Measurements from ENCODE around the gene CRIP2. TPM values are rescaled to one million over a fixed set of nuclear protein-coding genes. Genes with fewer than 3 reads are reported as not detected.

The CRIP2 gene
- total RNA-seq, 1 experiment from 2014 or later: 1.5 TPM

- Mint-ChIP-seq H3K4me3 (ENCODE audit: unreplicated experiment) (no peak overlapping the region), H3K4me1 (ENCODE audit: low read depth, unreplicated experiment) (no peaks in the 10 kb centered on the region), H3K36me3 (ENCODE audit: insufficient read depth, unreplicated experiment) (peaks cover 51% of the 10 kb centered on the region), H3K27me3 (ENCODE audit: insufficient read depth, unreplicated experiment) (no peaks in the 10 kb centered on the region), H3K27ac (ENCODE audit: unreplicated experiment) (no peak overlapping the region), H3K9me3 (ENCODE audit: unreplicated experiment) (no peaks in the 10 kb centered on the region)
- no peak for TF ChIP-seq CTCF (IDR thresholded peaks at IDR 0.05; ENCODE audit: insufficient read depth in 1 of 2, low read depth in 1 of 2, low read length in 1 of 2, severe bottlenecking in 1 of 2, unreplicated experiment in 1 of 2)
- Histone ChIP-seq H3K4me1 (no peaks in the 10 kb centered on the region), H3K27me3 (replicated peaks; ENCODE audit: control insufficient read depth, insufficient read depth, low read length) (no peaks in the 10 kb centered on the region), H3K36me3 (ENCODE audit: control insufficient read depth, insufficient read depth, low read length) (peaks cover 3% of the 10 kb centered on the region), H3K4me3 (ENCODE audit: low read depth, low read length) (no peak overlapping the region), H3K9me3 (no peaks in the 10 kb centered on the region)
- BruUV-seq (replicated peaks): no TSS peak
- ChIA-PET CTCF (no interaction called here), POLR2A (no interaction called here)
- no peak for DNase-seq
- intact Hi-C loops (cut with micrococcal nuclease; ENCODE audit: unreplicated experiment): no loop called here
Measured at GRCh38 chr14:105453847-105454246, 20.8 kb upstream of the CRIP2 start.

- POLR2A ChIA-PET: no interaction called here
- Mint-ChIP-seq H3K4me3 (ENCODE audit: unreplicated experiment) (no peak overlapping the region), H3K36me3 (ENCODE audit: insufficient read depth, unreplicated experiment) (peaks cover 51% of the 10 kb centered on the region), H3K9me3 (ENCODE audit: unreplicated experiment) (no peaks in the 10 kb centered on the region), H3K27me3 (ENCODE audit: insufficient read depth, unreplicated experiment) (no peaks in the 10 kb centered on the region), H3K4me1 (ENCODE audit: low read depth, unreplicated experiment) (no peaks in the 10 kb centered on the region), H3K27ac (ENCODE audit: unreplicated experiment) (no peak overlapping the region)
- BruUV-seq (replicated peaks): no TSS peak
- no peaks in the 10 kb centered on the region for H3K9me3 ChIP-seq
- peaks cover 3% of the 10 kb centered on the region for H3K36me3 ChIP-seq (ENCODE audit: control insufficient read depth, insufficient read depth, low read length)
- no peaks in the 10 kb centered on the region for H3K27me3 ChIP-seq (replicated peaks; ENCODE audit: control insufficient read depth, insufficient read depth, low read length)
- CTCF ChIA-PET: no interaction called here
- TF ChIP-seq CTCF (IDR thresholded peaks at IDR 0.05; ENCODE audit: insufficient read depth in 1 of 2, low read depth in 1 of 2, low read length in 1 of 2, severe bottlenecking in 1 of 2, unreplicated experiment in 1 of 2): no peak
- no peak overlapping the region for H3K4me3 ChIP-seq (ENCODE audit: low read depth, low read length)
- no peak for DNase-seq
- intact Hi-C loops (cut with micrococcal nuclease; ENCODE audit: unreplicated experiment): no loop called here
- no peaks in the 10 kb centered on the region for H3K4me1 ChIP-seq
Measured at GRCh38 chr14:105455086-105455640, 19.5 kb upstream of the CRIP2 start.

DNA sequence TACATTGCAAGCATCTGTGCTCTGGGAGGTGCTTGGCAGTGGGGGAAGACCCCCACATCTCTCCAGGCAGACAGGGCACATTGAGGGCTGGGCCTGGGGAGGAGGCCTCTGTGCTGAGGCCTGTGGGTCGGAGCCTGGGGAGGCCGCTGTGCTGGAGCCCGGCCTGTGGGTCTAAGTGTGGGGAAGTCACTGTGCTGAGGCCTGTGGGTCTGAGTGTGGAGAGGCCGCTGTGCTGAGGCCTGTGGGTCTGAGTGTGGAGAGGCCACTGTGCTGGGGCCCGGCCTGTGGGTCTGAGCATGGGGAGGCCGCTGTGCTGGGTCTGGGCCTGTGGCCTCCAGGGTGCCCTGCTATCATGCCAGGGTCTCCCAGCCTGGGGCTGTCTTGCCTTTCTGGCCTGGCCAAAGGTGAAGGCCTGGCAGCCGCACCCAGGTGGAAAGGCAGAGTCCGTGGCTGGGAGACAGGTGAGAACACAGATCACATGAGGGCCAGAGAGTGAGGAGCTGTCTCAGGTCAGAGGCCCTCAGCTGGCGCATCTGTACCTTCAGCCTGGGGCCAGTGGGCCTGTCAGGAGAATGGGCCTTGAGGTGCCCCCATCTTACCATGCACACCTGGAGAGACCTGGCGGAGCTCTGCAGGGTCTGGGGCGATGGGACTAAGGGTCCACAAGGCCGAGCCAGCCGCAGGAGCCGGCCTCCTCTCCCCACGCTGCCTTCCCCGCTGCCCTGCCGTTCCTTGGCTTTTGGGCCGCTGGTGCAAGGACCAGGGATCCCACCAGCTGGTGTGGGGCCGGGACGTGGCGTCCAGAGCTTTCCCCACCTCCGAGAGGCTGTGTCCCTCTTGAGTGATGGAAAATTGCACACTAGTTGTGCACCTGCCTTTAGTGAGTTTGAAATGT lies 18.6 kb upstream of the CRIP2 start:
- no peak for TF ChIP-seq CTCF (IDR thresholded peaks at IDR 0.05; ENCODE audit: insufficient read depth in 1 of 2, low read depth in 1 of 2, low read length in 1 of 2, severe bottlenecking in 1 of 2, unreplicated experiment in 1 of 2)
- Histone ChIP-seq H3K27me3 (replicated peaks; ENCODE audit: control insufficient read depth, insufficient read depth, low read length) (no peaks in the 10 kb centered on the region), H3K9me3 (no peaks in the 10 kb centered on the region), H3K4me1 (no peaks in the 10 kb centered on the region), H3K4me3 (ENCODE audit: low read depth, low read length) (no peak overlapping the region), H3K36me3 (ENCODE audit: control insufficient read depth, insufficient read depth, low read length) (peaks cover 2% of the 10 kb centered on the region)
- POLR2A ChIA-PET: no interaction called here
- H3K4me1 Mint-ChIP-seq (ENCODE audit: low read depth, unreplicated experiment): no peaks in the 10 kb centered on the region
- no peak overlapping the region for H3K27ac Mint-ChIP-seq (ENCODE audit: unreplicated experiment)
- no peak overlapping the region for H3K4me3 Mint-ChIP-seq (ENCODE audit: unreplicated experiment)
- DNase-seq: no peak
- H3K9me3 Mint-ChIP-seq (ENCODE audit: unreplicated experiment): no peaks in the 10 kb centered on the region
- no peaks in the 10 kb centered on the region for H3K27me3 Mint-ChIP-seq (ENCODE audit: insufficient read depth, unreplicated experiment)
- BruUV-seq (replicated peaks): no TSS peak
- peaks cover 59% of the 10 kb centered on the region for H3K36me3 Mint-ChIP-seq (ENCODE audit: insufficient read depth, unreplicated experiment)
- intact Hi-C loops (cut with micrococcal nuclease; ENCODE audit: unreplicated experiment): no loop called here
- CTCF ChIA-PET: interaction anchor here (1.6 kb wide), 1 partner anchor 34 kb away, joined by 6 read pairs; no protein-coding TSS in a partner anchor
